Femur (tissue), 1 donor: ENCODE data around the gene COMMD8.

Experiments
- DNase-seq: peaks from one replicate; pipeline ENCODE4 v3.0.0-alpha.2; 2017

COMMD8 gene

DNA sequence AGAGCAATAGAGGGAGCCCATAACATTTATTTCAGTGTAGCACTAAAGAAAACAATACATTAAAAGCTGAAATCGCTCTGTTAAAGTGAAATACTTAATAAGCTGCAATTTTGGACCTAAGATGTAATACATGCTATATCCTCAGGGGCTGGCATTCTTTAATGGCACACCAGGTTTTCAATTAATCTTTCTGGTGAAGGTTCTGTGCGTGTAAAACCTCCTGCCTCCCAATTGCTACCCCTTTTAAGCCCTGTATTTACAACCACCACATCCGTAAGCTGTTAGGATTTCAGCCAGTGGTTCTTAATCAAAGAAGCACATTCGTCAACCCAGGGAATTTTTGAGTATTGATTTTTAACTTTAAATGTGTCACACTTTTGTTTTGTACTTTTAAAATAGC is 7.6 kb upstream of the COMMD8 start:
- DNase-seq: no peak

DNA sequence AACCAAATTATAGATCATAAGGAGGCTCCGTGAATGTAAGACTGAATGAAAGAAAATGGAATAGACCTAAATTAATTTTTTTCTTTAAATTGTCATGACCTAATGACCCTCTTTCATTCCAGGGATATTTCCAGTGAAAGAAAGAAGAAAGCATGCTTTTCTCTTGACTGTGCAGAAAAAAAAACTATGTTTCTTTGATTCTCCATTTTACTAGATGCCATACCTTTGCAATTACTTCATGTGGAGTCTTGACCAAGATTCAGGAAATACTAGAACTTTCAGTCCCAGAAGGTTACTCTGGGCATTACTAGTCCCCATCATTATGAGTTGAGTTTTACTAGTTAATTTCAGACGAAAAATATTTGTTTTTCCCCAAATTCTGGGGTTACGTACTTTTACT is 6.4 kb upstream of the COMMD8 start:
- DNase-seq: no peak

DNA sequence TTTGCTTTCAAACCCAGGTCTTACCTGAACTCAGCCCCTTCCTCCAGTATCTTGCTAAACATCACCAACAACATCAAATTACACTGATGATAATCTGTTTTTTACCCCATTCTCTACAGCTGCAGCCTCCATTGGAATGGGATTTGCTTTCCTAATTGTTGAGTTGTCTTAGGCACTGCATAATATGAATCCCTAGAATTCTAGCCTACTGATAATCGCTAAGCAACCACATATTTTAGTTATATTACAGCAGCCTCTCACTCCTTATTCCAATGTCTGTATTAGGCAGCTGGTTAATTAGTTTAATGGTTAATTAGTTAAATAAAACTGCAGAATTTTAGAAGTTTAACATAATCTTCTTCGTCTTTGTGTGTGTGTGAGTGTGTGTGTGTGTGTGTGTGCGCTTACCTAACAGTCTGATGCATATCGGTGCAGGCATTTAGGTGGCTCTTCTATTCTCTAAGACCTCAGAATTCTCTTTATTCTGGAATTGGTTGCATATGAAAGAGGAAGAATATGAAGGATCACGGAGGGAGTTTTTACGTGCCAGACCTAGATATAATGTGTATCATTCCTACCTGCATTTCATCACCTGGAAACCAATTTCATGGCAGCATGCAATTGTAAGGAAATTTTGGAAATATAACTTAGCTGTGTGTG is 5.3 kb upstream of the COMMD8 start:
- DNase-seq: no peak

DNA sequence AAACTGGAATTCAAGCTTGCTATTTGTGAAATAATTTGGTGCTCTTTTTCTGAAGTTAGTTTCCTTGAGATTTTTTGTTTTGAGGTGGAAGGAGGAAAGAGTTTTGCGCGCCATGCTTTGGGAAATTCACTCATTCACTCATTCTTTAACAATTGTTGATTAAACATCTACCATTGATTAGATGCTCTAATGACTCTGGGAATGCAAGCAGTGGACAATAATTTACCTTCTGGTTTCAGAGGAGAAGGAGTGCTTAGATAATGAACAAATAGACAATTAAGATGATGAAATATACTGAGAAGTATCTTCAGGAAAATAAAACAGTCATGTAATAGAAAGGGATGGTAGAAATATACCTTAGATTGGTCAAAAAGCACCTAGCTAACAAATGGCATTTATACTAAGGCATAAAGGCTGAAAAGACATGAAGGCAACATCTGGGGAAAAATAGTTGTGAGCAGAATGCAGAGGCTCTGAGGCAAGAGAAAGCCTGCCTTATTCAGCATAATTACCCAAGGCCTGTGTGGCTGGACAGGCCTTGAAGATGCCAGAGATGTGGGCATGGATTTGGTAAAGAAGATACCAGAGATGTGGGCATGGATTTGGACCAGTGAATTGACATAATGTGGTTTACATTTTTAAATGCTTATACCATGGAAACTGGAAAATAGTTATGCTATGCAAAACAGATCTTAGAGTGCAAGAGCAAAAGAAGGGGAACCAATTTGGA is 2.7 kb upstream of the COMMD8 start:
- no peak for DNase-seq

DNA sequence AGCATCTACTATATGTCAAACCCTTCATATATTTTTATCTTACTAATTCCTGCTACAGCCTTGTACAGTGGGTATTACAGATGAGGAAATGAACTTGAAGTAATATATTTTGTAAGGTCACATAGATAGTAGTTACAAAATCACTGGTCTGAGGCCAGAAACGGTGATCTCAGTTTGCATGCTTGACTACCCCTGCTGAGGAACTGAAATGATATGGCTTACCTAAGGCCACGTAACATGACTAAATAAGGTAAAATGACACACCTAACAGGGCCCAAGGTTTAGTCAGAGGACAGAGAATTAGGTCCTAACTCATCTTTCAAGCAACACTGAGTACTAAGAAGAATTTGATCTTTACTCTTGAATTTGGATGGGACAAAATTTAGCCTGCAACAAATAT is 1.5 kb upstream of the COMMD8 start:
- no peak for DNase-seq

DNA sequence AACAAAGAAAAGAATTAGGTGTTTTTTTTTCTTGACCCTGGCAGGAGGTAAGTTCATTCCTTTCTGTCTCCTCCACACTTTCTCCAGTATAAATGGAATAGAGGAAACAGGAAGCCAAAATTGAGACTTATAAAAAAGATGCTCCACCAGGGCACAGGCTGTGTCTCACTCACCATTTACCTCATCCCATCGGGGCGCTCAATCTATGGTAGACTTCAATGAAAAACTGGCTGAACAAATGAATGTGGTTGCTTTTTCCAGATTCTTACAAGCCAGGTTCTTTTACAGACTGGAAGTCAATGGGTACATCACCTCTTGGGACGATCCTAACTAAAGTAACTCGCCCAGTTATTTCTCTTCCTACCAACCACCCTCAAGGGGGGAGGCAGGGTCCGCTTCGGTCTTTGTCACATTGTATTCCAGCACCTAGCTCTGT is 685 bp downstream of the COMMD8 start:
- DNase-seq: no peak

DNA sequence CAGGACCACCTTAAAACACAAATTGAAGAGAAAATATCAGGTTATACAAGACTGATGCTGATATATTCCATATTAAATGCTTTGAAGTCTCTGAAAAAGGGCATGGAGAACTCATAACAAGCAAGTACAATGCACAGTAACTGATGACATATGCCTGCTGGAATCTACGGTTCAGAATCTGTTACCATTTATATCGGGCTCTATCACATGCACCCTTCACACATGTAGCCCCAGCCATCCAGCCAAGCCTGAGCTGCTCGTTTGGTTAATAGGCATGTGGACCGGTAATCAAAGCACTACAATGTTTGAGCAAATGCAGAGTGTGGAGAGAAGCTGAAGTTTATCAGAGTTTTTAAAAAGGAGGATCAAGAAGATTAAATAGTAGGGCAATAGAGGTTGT is 11.8 kb downstream of the COMMD8 start:
- DNase-seq: no peak

DNA sequence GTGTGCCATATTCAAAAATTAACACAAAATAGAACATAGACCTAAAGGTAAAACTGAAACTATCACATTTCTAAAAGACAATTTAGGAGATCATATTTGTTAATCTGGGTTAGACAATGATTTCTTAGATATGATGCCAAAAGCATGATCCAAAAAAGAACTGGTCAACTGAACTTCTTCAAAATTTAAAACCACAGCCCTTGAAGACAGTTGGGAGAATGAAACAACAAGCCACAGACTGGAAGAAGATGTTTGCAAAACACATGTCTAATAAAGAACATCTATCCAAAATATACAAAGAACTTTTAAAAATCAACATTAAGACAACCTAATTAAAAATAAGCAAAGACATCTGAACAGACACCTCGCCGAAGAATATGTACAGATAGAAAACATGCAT is 19.5 kb downstream of the COMMD8 start:
- DNase-seq: no peak

DNA sequence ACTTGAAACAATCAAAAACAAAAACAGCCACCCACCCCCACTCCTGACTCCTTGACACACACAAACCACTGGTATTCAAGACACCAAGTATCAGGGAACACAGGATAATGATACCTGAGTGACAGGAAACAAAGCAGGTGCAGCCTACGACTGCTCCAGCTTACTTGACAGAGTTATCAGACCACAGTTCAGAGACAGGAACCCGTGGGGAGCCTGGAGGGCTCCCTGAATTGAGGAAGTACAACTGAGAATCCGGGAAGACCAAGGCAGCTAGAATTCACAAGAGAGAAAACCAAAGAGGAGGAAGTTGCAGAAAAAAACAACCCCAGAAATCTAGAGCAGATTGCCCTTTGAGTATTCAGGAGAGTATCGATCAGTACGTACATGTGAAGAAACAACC is 20.5 kb downstream of the COMMD8 start:
- DNase-seq: no peak

DNA sequence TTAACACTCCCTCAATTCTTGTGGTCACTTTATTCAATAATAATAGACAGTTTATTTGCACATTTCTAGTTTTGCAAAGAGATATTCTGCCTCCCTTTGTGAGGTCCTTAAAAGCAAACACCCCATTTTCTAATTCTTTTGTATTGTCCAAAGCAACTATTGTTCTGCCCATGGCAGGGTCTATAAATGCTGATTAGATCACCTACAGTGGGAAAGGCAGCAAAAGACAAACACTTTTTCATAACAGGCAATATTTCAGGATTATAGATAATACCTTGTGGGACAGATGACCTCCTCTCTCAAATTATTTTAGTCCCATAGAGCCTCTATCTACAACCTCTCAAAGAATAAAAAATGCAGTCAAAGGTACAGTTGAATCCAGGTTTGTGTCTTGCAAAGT is 28.6 kb downstream of the COMMD8 start:
- no peak for DNase-seq

DNA sequence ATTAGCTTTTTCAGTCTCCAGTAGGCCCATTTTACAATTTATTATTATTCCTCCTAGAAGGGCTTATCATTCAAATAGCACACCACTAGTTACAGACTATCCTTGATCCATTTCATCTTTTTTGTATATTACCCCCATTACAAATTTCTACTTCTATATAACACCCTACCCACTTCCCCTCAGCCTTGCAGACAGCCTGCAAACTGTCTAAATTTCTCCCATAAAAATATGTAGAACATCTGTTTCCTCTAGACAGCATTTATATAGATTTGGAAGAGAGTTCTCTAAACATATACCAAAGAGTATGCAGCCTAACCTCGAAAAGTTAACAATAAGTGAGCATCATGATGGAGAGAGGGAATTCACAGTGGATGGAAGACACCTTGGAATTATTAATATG is 30.8 kb downstream of the COMMD8 start:
- DNase-seq: no peak

DNA sequence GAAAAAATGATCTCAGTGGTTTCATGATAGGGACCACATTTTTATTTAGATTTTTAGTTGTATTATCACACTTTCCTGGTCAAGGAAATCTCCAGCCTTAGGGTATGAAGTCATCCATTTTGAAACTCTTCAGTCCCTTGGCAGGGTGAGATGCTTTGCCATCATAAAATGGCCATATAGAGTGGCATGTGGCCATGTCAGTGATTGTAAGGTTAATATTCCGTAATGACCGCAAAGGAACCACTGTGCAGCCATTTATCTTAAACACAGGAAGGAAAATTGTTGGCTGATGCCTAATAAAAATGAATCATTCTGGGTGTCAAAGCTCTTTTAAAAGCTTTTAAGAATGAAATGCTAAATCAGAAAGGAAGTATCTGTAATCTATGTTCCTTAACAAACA is 35.6 kb downstream of the COMMD8 start:
- no peak for DNase-seq

DNA sequence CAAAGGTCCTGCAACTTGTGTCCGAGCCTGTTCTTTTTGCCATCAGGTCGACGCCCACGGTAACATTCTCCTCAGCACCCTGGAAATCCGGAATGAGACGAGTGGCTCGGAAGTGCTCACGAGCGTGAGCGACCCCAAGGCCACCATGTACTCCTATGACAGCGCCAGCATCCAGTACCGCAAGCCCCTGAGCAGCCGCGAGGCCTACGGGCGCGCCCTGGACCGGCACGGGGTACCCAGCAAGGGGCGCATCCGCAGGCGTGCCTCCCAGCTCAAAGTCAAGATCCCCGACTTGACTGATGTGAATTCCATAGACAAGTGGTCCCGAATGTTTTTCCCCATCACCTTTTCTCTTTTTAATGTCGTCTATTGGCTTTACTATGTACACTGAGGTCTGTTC is 37.9 kb downstream of the COMMD8 start:
- no peak for DNase-seq

DNA sequence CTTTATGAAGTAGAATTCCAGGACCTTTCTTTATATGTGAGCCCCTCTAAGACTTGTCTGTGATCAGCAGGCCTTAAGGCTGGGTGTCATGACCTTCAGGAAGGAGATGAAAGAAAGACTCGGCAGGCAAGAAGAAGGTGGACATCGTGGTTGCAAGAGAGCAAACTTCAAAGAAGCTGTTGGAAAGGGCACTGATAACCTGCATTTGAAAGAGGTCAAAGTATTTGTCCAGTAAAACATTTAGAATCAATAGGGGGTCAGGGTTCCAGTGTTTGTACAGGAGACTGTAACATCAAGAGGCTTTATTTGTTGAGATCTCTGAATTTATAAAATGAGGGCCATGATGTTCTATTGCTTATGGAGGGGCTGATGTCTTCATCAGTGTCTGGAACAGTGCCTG is 44.2 kb downstream of the COMMD8 start:
- DNase-seq: no peak

DNA sequence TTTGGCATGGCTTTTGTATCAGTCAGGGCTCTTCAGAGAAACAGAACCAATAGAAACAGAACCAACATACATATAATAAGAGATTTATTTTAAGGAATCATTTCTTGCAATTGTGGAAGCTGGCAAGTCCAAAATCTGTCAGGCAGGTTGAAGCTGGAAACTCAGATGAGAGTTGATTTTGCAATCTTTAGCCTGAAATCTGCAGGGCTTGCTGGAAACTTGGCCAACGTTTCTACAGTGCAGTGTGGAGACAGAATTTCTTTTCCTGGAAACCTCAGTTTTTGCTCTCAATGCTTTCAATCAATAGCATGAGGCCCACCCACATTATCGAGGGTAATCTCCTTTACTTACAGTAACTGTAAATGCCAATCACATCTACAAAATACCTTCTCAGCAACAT is 45.4 kb downstream of the COMMD8 start:
- DNase-seq: no peak

DNA sequence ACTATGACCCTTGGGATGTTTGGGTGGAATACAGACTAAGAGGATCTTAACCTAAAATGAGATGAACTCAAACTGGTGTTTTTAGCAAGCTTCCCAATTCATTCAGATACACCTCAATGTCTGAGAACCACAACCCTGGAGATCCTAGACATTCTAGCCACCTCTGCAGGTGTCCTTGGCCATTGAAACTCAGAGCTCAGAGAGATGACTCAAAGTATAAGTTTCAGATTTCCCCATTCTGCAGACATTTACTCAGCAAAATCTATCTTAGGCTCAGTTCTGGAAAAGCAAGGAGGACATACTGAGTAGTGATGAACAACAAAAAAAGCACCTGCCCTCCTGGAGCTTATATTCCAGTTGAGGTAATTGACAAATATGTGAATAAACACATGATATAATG is 47.8 kb downstream of the COMMD8 start:
- DNase-seq: no peak

DNA sequence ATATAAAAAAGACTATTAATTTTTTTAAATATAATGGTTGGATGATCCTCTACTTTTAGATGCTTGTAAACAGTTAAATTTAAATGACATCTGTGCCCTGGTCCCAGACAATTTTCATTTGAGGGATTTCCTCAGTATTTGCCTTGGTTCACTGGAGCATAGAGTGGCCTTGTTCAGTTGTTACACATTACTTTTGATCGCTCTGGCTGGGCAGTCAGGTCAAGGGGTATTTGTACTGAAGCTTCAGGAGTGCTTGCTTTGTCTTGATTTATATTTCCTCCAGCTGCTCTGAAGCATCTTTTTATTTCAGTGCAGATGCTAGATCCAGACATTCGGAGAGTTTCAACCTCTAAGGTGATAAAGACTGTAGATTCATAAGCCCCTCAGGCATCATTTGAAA is 50.0 kb downstream of the COMMD8 start:
- DNase-seq: no peak

DNA sequence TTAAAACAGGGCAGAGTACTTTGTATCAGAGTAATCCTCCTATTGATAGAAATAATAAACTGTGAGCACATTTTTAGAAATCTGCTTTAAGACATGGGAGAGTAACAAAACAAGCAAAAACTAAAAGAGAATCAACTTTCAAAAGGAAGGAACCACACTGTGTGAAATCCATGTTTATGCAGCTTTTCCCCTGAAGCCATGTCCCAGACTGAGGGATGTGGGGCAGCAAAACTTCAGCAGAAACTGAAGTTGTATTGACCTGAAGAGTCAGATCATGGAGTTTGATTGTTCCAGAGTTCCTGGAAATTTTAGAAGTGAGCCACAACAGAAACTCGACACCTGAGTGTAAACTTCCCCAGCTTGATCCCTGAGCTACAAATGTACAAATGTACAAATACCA is 53.2 kb downstream of the COMMD8 start:
- no peak for DNase-seq

DNA sequence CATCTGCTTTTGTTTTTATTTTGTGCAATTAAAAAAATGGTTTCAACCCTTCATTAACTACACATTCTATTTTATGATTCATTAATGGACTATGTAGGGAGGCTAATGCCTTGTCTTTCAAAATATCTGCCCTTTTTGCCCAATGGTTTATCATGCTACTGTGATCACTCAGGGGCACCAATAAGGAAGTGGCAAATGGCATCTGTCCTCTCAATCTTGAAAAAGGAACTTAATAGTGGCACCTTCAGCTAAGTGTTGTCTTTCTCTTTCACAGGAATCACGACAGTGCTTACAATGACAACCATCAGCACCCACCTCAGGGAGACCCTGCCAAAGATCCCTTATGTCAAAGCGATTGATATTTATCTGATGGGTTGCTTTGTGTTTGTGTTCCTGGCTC is 57.1 kb downstream of the COMMD8 start:
- DNase-seq: no peak
